ENCODE data around the gene DEPP1. TPM values are rescaled to one million over a fixed set of nuclear protein-coding genes. Genes with fewer than 3 reads are reported as not detected.

The DEPP1 gene
- total RNA-seq, 1 experiment from 2014 or later = 3.8 TPM

- TF ChIP-seq CTCF (IDR thresholded peaks at IDR 0.05 in 2 of 3, conservative IDR thresholded peaks at IDR 0.05 in 1 of 3; ENCODE audit: borderline replicate concordance in 1 of 3, insufficient read depth in 1 of 3, low read depth in 2 of 3, low read length in 2 of 3) (no peak), EZH2phosphoT487 (IDR thresholded peaks at IDR 0.05; ENCODE audit: borderline replicate concordance) (no peak), JUND (IDR thresholded peaks at IDR 0.05) (no peak), CBX3 (IDR thresholded peaks at IDR 0.05; ENCODE audit: low read depth) (no peak), EGR1 (IDR thresholded peaks at IDR 0.05; ENCODE audit: low read depth) (no peak), ZBTB33 (IDR thresholded peaks at IDR 0.05; ENCODE audit: extremely low read depth, insufficient replicate concordance, low read length) (no peak), ZFX (IDR thresholded peaks at IDR 0.05) (no peak)
- intact Hi-C loops (cut with micrococcal nuclease) = no loop called here
- DNase-seq (ENCODE audit: low read depth, low spot score) = no peak
- no peak overlapping the region for H3K9ac ChIP-seq (ENCODE audit: low read length)
- H3K4me1 ChIP-seq (ENCODE audit: control insufficient read depth in 1 of 2, insufficient read depth in 2 of 2, low read length in 2 of 2) = no peaks in the 10 kb centered on the region
- no peaks in the 10 kb centered on the region for H4K20me1 ChIP-seq (ENCODE audit: insufficient read depth)
- RAD21 ChIA-PET (ENCODE audit: low non-redundant PET in 1 of 2, low total read pairs in 2 of 2, uncharacterized antibody in 2 of 2, unreplicated experiment in 2 of 2) = no interaction called here
- H3K27me3 ChIP-seq (ENCODE audit: insufficient read depth, low read length) = no peaks in the 10 kb centered on the region
- no peak overlapping the region for H3K4me2 ChIP-seq (ENCODE audit: low read length)
- BruUV-seq (replicated peaks) = no TSS peak
- ATAC-seq = no peak
- H2AFZ ChIP-seq (ENCODE audit: low read depth, low read length, poor library complexity, severe bottlenecking) = no peak overlapping the region
- CTCF ChIA-PET = no interaction called here
- no peaks in the 10 kb centered on the region for H3K9me3 ChIP-seq (ENCODE audit: control insufficient read depth in 1 of 2, insufficient read depth in 1 of 2, low read depth in 1 of 2, low read length in 2 of 2)
- no peak overlapping the region for H3K27ac ChIP-seq (ENCODE audit: low read depth, low read length)
- H3K79me2 ChIP-seq (ENCODE audit: insufficient read depth, low read length) = no peaks in the 10 kb centered on the region
- POLR2A ChIA-PET = no interaction called here
- no peak overlapping the region for H3K4me3 ChIP-seq (replicated peaks in 1 of 2; ENCODE audit: low read depth in 1 of 2, low read length in 2 of 2)
- H3K36me3 ChIP-seq (ENCODE audit: control insufficient read depth in 1 of 2, insufficient read depth in 2 of 2, low read length in 2 of 2) = no peaks in the 10 kb centered on the region
- no peaks in the 10 kb centered on the region for H3K9me2 ChIP-seq (ENCODE audit: insufficient read depth)
Observed at GRCh38 chr10:44992732-44993225, 14.2 kb upstream of the DEPP1 start.
